SHP77 (cell line): ENCODE measurements around the gene GARIN5B.
A peak's percentile ranks its signal among the peaks of the same experiment; 100 is the strongest.

ENCODE experiments used
- DNase-seq, 2 experiments: peaks; one replicate each; lab custom pipeline; 2025; lab: John Stamatoyannopoulos, UW

The GARIN5B gene

DNA sequence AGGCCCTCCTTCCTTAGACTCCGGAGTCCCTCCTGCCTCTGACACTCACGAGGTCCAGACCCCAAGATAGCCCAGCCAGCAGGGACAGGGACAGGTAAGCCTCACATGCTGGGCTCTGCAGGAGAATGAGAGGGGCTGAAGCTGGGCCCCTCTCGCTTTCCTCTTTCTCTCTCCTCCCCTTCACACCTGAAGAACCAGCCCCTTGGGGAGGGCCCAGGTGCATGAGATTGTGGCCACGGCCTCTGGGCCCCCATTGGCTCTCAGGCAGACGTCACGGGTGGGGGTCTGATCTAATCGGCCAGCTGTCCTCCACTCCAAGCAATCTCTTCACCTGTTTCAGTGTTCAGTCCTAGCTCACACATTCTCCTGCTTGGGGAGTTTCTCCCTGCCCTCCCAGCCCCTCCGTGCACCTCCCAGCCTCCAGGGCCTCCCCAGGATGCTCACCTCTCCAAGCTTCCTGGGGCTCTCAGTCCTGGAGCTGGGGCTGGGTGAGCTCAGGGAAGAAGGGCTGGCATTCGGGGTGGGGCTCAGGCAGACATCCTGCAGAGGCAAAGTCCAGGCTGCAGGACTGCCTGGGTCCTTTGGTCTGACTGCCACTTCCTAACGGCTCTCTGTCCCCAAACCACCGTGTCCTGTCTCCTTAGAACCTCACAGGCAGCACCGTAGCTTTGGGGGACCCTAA is 40.7 kb downstream of the GARIN5B start:
- no peak for DNase-seq

DNA sequence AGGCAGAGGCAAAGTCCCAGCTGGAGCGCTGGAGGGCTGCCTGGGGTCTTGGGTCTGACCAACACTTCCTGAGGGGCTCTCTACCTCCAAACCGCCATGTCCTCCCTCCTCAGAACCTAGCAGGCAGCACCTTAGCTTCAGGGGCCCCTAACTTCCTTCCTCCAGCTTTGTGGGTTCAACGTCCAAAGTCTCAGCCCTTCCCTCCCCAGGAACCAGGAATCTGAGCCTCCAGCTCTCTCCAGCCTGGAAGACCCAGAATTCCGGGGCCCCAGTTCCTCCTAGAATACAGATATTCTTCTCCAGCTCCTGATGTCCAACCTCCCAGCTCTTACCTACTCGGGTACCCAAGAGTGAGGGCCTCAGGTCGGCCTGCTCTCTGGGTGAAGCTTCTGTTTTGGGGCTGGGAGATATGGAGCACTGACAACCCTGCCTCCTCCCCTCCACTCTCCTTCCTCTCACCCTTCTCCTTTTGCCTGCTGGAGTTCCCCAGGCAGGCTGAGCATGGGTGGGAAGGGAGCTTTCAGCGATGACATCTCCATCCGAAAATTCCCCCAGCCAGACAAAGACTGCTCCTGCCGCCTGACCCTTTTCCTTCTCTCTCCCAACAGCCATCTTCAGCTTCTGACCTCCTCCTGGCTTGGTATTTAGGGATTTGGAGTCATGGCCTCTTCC is 41.5 kb downstream of the GARIN5B start:
- DNase-seq = no peak

DNA sequence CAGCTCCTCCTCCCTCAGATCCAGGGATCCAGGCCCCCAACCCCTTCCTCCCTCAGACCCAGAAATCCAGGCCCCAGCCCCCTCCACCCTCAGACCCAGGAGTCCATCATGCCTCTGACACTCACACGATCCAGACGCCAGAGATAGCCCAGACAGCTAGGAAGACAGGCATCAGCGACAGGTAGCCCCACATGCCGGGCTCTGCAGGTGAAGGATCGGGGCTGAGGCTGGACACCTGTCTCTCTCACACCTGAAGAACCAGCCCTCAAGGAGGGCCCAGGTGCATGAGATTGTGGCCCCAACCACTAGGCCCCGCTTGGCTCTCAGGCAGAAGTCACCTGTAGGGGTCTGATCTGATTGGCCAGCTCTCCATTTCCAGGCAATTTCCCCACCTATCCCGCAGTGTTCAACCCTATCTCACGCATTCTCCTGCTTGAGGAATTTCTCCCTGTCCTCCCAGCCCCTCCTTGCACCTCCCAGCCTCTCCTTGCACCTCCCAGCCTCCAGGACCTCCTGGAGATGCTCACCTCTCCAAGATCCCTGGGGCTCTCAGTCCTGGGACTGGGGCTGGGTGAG is 42.1 kb downstream of the GARIN5B start:
- no peak for DNase-seq

DNA sequence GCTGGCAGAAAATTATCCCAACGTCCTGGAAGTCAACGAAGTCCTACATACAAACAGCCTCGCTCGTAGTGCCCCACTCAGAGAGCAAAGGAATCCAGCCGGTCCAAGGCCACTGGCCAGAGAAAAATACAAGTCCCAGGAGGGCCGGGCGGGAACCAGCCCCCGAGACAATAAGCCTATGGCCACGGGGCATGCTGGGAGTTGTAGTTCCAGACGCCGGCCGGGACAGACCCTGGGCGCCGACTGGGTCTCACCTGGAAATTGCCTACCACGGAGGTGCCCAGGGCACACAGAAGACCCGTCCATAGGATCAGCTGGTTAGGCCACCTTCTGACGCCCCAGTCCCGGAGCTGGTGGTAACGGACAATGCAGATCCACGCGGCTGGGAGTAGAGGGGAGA is 43.3 kb downstream of the GARIN5B start:
- DNase-seq = peak in 1 of 2 experiments; percentile 30

DNA sequence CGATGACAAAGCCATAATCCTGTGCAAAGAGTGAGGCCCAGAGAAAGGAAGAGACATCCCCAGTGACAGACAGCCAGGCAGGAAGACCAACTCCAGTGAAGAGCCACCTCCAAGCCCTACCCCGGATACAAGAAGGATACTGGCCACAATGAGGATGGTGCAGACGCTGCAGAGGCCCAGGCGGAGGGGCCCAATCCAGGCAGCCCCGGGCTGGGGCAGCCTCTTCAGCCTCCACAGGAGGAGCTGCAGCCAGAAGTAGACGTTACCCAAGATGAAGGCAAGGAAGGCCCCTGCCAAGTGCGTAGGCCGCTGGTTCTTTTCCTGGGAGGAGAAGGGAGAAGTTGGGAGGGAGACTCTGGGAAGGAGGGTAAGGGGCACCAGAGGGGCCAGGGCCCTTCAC is 46.4 kb downstream of the GARIN5B start:
- no peak for DNase-seq

DNA sequence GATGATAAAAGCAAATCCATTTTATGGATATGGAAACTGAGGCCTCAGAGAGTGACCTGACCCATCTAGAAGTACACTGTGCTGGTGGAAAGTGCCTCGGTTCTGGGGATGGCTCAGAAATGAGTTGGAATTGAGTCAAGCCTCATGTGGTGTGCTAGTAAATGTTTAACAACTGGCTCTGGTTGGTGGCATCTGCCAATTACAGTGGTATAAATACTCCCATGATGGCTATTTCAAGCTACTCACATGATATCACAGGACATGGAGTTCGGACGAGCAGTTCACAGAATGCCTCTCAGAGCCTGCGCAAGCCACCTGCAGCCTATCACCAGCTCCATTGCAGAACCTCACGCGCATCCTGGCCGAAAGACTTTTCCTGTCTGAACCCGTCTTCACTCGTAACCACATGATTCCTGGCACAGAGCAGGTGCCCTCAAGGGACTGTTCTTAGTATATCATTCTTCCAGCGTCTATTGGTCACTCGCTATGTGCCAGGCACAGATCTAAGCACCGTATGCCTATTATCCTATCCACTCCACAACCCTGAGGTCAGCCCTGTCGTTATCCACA is 47.0 kb downstream of the GARIN5B start:
- no peak for DNase-seq

DNA sequence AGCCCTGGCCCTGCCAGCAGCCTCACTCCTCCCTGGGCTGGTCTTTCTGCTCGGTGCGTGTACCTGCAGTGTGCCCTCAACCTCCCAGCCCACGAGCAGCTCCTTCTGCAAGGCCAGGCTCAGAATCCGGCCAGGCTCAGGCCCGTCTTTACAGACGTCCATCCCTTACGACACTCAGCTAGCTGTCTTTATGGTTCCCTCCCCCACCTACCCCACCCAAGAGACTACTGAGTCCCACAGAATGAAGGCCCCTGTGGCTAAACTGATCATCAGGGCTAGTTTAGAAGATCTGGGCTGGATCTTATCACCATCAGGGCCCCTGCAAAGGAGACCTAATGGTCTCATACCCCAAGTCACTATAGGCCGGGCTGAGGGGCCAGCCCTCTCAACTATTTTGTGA is 48.7 kb downstream of the GARIN5B start:
- no peak for DNase-seq

DNA sequence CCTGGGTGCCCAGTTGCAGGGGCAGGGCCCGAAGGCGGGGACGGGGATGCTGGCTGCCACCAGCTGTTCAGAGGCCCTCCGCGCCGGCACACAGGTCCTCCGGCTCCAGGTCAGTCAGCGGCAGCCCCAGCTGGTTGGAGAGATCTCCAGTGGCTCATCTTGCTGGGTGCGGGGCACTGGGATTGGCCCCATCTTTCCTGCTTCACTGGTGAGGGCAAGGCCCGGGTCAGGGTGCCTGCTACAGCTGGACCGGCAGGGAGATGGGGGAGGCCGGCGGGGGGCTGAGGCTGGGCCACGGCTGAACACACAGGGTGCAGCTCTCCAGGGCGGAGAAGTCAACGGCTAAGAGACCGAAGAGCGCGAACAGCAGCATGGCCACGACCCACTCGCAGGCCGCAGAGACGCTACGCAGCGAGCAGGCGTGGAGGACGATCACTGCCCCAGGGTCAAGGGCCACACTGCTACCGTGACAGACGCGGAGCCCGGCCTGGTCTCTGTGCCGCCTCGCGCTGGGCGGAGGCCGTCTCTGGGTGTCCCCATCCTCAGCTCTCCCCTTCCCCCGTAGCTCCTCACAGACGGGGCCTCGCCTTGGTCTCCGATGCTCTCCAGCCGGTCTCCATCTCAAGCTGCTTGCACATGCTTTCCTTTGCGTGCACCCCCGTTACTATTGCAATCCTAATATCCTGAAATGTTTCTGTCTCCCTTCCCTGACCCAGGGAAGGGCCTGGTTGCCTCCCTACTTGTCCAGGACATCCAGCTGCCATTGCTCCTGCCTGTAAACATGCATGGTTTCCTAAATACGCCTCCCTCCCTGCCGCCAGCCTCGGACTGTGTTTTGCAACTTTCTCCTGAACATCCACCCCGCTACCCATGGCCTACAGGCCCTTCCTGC is 50.2 kb downstream of the GARIN5B start:
- DNase-seq = no peak

DNA sequence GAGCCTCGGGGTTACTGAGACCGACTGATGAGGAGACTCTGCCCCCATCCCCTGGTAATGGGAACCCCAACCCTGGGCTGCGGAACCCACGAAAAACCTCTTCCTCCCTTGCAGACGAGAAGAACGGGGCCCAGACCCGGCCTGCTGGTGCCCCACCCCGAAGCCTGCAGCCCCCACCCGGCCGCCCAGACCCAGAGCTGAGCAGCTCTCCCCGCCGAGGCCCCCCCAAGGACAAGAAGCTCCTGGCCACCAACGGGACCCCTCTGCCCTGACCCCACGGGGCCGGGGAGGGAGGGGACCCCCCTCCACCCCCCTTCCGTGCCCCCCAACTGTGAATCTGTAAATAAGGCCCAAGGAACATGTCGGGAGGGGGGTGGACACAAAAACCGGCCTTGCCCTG is 51.3 kb downstream of the GARIN5B start:
- DNase-seq = no peak

DNA sequence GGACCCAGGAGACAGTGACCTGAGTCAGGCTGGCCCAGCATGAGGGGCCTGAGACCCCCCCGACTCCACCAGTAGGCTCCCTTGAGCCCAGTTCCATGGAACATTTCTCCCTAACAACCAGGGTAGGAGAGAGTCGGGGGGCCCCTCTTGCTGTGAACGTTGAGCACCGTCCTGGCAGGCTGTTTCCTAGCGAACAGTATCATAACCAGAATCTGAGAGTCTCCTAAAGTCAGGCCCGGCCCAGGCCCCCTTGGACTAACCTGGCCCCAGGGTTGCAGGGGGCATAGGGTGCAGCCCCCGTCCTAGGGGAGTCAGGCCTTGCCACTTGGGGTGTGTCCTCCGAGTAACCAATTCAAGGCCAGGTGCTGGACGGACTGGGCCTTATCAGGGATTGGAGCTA is 51.7 kb downstream of the GARIN5B start:
- DNase-seq = no peak

DNA sequence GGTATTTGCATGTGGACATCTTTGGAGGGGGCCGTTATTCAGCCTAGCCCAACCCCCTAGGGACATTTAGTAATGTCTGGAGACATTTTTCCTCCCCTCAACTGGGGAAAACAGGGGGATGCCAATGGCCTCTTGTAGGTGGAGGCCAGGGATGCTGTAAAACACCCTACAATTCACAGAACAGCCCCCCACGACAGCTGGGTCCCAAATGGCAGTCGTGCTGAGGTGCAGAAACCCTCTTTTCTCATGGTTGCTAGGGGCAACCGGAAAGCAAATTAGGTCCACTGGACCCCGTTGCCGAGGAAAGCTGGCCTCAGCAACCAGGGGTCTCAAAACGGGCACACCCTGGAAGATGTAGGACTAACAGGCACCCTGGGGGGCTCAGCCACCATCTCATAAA is 52.6 kb downstream of the GARIN5B start:
- no peak for DNase-seq

DNA sequence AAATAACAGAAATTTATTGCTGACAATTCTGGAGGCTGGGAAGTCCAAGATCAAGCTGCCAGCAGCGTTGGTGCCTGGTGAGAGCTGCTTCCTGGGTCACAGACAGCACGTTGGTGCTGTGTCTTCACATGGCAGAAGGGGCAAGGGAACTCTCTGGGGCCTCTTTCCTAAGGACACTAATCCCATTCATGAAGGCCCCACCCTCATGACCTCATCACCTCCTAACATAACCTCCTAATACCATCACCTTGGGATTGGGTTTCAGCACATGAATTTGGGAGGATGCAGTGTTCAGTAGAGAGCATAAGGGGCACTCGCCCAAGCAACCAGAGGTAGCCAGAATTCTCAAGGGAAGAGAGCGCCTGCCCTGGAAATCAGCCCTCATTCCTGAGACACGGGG is 53.6 kb downstream of the GARIN5B start:
- no peak for DNase-seq

DNA sequence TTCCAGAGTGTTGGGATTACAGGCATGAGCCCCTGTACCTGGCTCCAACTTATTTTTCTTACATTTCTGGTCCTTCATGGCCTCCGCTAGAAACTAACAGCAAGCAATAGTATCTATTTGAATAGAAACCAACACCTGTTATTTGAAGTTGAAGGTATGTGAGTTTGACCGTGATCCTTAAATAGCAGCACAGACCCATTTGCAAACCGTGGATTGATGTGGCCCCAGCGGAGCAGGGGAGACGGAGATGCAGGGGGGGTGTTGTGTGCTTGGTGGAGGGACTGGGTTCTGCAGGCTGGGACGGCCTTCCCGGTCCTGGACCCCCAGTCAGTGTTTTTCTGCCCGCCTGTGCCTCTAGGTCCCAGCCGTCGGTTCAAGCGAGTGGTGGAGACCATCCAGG is 54.8 kb downstream of the GARIN5B start:
- DNase-seq = no peak

DNA sequence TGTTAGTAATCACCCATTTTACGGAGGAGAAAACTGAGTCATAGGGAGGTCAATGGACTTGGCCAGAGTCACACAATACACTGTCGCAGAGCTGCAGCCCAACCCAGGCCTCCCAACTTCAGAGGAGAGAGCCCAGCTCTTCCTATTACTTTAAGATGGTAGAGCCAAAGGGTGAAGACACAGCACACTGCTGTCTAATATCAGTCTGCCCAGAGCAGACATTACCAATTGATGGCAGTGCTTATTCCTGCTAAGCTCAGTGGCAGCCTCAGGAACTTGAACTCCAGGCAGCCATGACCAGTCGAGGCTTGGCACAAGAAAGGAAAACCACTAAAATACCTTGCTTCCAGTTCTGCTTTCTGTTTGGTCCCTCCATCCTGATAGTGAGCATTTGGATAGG is 56.3 kb downstream of the GARIN5B start:
- DNase-seq = no peak

DNA sequence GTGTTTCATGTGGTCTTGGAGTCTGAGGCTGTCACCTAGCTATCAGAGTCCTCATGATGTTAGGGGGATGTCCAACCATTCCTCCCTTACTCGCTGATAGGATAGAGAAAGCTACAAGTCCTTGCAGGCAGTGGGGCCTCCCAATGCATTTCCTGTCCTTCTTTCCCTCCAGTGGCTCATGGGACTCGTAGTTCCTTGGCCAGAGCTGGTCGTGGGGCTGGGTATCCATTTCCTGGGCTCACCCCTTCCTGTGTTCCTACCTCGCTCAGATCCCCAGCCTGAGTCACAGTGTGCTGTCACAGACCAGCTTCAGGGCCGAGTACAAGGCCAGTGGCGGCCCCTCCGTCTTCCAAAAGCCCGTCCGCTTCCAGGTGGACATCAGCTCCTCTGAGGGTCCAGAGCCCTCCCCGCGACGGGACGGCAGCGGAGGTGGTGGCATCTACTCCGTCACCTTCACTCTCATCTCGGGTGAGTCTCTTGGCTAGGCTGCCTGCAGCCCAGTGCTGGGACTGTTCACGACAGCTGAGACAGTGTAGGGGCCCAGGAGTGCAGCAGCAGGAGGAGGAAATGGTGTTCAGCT is 57.0 kb downstream of the GARIN5B start:
- no peak for DNase-seq

DNA sequence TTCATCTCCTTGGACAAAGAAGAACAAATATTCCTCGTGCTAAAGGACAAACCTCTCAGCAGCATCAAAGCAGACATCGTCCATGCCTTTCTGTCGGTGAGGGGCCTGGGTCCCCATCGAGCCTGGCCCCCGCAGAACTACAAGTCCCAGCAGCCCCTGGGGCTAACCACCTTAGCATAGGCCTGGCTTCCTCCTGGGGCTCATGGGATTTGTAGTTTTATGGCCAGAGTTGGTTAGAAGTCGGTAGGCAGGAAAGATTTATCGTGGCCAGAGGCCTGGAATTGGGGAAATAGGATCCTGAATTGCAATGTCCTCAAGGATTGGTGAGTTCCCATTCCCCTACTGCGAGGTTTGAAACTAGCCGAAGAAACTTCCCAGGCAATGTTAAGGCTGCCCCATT is 57.6 kb downstream of the GARIN5B start:
- DNase-seq = peak in 1 of 2 experiments; percentile 38

DNA sequence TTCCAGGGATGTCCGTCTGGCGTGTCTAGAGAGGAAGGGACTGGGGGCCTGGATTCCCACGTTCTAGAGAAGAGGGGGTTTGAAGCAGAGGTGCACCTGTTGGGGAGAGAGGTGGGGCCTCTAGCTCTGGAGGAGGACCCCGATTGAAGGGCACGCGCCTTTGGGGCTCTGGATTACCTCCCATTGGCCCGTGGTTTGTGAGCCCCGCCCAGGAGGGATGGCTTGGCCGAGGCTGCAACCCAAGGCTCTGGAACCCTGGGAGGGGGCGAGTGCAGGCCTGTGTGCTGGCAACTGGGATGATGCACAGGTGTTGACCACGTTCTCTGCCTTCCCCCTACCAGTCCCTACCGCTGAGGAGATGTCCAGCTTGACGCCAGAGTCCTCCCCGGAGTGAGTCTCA is 58.1 kb downstream of the GARIN5B start:
- no peak for DNase-seq
